ENCODE data around the gene SLC31A2.
A peak's percentile ranks its signal among the peaks of the same experiment; 100 is the strongest.
"Not testable (repeated sequence)": the region's sequence is repeated elsewhere in the genome, so short reads cannot be mapped to it uniquely, and the experiment has no call there.

The SLC31A2 gene

GRCh38 chr9:113150670-113151611 lies at the start of gene SLC31A2:
Gene SLC31A2 (plus strand): TSS chr9:113151007. CDS start chr9:113151075, 68 bp downstream.
- DNase-seq: peak; percentile 95

GRCh38 chr9:113105345-113105744 lies 45.5 kb upstream of the SLC31A2 start:
- DNase-seq: not testable (repeated sequence)

GRCh38 chr9:113111065-113111951 lies 39.5 kb upstream of the SLC31A2 start:
- DNase-seq: peak; percentile 35

- DNase-seq: peak; percentile 16
These were observed 37.9 kb upstream of the SLC31A2 start for GRCh38 chr9:113112706-113113510.

GRCh38 chr9:113118829-113119228 lies 32.0 kb upstream of the SLC31A2 start:
- DNase-seq: not testable (repeated sequence)

- DNase-seq: no peak
These were observed 25.3 kb upstream of the SLC31A2 start for GRCh38 chr9:113125386-113126035.

- no peak for DNase-seq
These were observed 21.3 kb upstream of the SLC31A2 start for GRCh38 chr9:113129466-113129865.

- no peak for DNase-seq
These were observed 20.9 kb upstream of the SLC31A2 start for GRCh38 chr9:113129884-113130283.

GRCh38 chr9:113131689-113132151 lies 19.1 kb upstream of the SLC31A2 start:
- peak; percentile 66 for DNase-seq

- DNase-seq: no peak
These were observed 13.3 kb upstream of the SLC31A2 start for GRCh38 chr9:113137196-113138168.

- no peak for DNase-seq
These were observed 12.0 kb upstream of the SLC31A2 start for GRCh38 chr9:113138760-113139159.

GRCh38 chr9:113139225-113139829 lies 11.5 kb upstream of the SLC31A2 start:
- DNase-seq: peak; percentile 71

- DNase-seq: no peak
These were observed 10.9 kb upstream of the SLC31A2 start for GRCh38 chr9:113139953-113140352.

- not testable (repeated sequence) for DNase-seq
These were observed 9.9 kb upstream of the SLC31A2 start for GRCh38 chr9:113140896-113141295.

GRCh38 chr9:113143432-113144227 lies 7.2 kb upstream of the SLC31A2 start:
- no peak for DNase-seq

GRCh38 chr9:113148372-113148705 lies 2.5 kb upstream of the SLC31A2 start:
- DNase-seq: no peak

GRCh38 chr9:113148781-113149510 lies 1.9 kb upstream of the SLC31A2 start:
- no peak for DNase-seq

GRCh38 chr9:113149561-113149960 lies 1.2 kb upstream of the SLC31A2 start:
- DNase-seq: not testable (repeated sequence)

Measured in eye (tissue), 1 donor.